Measurements from ENCODE around the gene FOXK1.
"Not testable (repeated sequence)": the region's sequence is repeated elsewhere in the genome, so short reads cannot be mapped to it uniquely, and the experiment has no call there.

The FOXK1 gene

DNA sequence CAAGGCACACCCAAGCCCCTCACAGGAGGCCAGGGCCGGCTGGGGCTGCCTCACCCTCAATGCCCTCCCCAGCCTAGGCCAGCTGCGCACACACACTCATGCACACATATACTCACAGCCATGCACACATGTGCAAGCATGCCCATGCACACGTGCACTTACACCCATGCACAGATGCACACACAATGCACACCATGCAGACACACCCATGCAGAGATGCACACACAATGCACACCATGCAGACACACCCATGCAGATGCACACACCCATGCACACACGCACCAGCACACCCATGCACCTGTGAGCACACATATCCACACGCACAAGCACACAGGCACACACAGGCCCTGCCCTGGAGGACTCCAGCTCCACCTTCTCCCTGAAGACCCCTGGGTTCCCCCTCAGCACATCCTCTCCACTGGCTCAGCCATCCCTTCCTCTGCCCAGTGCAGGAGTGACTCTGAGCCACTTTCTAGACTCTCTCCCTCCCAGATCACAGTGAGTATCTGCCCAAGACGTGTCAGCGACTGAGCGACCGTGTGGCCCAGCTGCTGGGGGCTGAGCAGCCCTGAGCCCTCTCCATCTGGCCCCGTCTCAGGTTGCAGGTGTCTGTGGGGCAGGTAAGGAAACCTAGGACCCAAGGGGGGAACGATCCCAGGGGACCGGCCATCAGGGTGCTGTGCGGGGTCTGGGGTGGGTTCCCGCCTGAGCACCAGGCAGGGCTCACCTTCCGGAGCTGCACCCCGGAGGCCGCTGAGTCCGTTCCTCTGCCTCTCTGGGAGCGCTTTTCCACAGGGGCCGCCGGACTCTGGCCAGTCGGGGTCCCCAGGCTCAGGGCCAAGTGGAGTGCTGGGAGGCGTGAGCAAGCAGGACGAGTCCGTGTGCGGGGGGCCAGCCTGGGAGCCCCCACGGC is 119.1 kb downstream of the FOXK1 start:
- DNase-seq (ENCODE audit: low spot score): no peak

DNA sequence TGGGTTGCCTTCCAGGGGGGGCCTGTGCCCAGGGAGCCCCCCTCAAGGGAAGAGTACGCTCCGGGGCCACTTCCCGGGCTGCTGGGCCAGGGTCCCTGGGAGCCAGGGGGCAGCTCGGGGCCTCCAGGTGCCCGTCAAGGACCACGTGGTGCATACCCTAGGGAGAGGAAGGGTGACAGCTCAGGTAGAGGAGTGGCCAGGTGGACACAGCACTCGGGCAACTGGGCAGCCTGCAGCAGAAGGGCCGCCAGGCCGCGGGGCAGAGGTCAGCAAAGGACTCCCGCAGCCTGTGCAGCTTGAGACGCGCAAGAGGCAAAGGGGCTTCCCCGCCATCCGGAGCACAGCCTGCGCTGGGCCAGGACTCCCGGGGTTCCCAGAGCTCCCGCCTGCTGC is 119.7 kb downstream of the FOXK1 start:
- DNase-seq (ENCODE audit: low spot score): no peak

DNA sequence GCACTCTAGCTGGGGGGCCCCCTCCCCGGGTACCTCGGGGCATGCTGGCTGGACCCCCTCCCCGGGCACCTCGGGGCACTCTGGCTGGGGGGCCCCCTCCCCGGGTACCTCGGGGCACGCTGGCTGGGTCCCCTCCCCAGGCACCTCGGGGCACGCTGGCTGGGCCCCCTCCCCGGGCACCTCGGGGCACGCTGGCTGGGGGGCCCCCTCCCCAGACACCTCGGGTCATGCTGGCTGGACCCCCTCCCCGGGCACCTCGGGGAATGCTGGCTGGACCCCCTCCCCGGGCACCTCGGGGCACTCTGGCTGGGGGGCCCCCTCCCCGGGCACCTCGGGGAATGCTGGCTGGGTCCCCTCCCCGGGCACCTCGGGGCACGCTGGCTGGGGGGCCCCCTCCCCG is 120.5 kb downstream of the FOXK1 start:
- not testable (repeated sequence) for DNase-seq (ENCODE audit: low spot score)

DNA sequence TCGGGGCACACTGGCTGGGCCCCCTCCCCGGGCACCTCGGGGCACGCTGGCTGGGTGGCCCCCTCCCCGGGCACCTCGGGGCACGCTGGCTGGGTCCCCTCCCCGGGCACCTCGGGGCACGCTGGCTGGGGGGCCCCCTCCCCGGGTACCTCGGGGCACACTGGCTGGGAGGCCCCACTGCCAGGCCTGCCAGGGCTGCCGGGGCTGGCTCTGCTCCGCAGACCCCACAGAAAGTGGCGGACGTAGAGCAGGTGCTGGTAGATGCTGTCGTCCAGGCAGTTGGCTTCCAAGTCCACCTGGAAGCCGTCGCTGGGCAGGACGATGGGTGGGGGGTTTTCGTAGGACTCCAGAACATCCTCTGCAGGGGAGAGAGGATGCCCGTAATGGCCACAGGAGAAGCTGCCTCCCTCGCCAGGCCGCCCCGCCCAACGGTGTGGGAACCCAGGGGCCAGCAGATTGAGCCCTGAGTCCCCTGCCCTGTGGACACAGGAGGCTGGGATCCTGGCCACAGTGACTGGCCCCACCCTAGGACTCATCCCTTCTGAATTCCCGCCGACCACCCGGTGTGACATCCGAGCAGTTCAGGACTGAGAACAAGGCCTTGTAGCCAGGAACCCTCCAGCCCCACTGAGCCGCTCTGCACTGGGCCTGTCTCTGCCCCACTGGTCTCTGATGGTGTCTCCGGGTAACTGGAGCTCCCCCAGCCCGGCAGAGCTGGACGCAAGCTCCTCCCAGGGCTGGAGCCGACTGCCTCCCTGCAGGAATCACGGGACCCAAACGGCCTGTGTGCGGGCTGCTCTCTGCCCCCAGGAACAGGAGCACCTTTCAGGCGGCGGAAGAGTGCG is 121.5 kb downstream of the FOXK1 start:
- DNase-seq (ENCODE audit: low spot score): no peak

DNA sequence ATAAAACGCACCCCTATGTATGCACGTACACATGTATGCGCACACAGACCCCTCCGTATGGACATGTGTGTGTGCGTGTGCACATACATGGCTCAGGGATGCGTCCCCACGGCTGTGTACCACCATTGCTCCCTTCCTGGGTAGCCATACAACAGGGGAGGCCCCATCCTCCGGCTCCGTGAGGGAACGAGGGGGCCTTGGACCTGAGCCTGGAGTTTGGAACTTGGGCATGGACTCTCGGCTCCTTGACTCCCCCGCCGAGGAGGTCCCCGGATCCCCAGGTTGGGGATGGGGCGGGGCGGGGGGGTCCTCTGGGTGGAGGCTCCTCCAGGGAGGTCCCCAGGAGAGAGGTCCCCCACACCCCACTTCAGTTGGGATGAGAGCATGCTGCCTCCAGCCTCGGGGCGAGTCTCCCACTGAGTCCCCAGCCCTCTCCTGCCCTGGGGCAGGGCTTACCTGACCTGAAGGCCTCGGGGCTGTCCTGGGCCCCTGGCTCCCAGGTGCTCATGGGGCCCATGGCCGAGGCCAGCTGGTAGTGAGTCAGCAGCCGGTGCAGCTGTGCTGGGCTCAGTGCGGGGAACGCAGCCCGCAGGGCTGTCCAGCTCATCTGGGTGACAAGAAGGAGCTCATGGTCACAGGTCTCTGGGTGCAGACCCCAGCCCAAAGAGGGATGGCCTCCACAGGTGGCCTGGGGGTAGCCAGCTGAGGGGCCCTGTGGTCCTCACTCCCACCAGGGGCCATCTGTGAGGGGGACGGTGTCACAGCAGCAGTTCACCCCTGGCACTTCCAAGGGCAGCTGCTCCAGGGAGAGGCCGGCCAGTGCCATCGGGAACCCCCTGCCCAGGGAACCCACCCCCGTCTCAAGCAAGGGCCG is 123.3 kb downstream of the FOXK1 start:
- DNase-seq (ENCODE audit: low spot score): no peak

DNA sequence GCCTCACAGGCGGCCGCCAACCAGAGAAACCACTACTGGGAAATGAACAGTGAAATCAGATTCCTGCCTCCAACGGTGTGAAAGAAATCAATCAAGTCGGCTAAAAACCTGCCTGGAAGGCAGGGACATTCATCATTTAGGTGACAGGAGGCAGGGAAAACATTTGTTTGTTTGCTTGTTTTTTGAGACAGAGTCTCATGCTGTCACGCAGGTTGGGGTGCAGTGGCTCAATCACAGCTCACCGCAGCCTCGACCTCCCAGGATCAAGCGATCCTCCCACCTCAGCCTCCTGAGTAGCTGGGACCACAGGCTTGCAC is 123.8 kb downstream of the FOXK1 start:
- DNase-seq (ENCODE audit: low spot score): no peak

DNA sequence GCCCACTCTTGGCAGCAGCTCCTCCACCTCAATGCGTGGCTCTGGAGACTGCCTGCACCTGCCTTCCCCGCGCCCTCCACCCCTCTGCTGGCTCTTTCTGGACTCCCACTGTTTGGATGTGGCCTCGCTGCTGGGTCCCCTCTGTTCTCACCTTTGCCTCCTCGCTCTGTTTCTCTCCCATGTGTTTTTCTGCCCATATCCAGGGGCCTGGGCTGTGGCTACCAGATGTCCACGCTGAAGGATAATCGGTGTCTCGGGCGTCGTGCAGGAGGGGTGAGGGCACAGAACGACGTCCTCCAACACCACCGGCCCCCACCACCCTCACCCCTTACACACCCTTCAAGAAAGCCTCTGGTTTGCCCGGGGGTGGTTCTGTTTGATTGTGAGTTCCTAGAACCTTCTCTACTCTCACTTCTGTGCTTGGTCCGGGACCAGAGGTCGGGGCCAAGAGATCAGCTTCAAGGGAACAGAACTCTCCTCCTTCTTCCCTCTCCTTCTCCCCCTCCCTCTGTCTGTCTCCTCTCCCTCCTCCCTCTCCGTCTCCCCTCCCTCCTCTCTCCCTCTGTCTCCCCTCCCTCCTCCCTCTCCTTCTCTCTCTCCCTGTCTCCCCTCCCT is 125.0 kb downstream of the FOXK1 start:
- no peak for DNase-seq (ENCODE audit: low spot score)

DNA sequence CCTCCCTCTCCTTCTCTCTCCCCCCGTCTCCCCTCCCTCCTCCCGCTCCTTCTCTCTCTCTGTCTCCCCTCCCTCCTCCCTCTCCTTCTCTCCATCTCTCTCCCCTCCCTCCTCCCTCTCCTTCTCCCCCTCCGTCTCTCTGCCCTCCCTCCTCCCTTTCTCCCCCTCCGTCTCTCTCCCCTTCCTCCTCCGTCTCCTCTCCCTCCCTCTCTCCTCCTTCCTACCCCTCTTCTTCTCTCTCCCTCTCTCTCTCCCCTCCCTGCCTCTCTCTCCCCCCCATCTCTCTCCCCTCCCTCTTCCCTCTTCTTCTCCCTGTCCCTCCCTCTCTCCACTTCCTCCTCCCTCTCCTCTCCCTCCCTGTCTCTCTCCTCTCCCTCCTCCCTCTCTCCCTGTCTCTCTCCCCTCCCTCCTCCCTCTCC is 125.5 kb downstream of the FOXK1 start:
- DNase-seq (ENCODE audit: low spot score): no peak

DNA sequence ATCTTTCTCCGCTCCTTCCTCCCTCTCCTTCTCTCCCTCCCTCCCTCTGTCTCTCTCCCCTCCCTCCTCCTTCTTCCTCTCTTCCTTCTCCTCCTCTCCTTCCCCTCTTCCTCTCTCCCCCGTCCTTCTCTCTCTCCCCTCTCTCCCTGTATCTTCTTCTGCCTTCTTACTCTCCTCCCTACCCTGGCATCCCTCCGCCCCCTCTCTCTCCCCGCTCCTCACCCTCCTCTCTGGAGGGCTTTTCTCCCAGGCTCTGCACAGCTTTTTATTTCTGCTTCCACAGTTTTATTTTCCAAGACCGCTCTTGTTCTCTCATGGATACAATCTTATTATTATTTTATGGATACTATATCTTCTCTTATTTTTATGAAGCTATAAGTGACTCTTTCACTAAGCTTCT is 125.9 kb downstream of the FOXK1 start:
- DNase-seq (ENCODE audit: low spot score): no peak

DNA sequence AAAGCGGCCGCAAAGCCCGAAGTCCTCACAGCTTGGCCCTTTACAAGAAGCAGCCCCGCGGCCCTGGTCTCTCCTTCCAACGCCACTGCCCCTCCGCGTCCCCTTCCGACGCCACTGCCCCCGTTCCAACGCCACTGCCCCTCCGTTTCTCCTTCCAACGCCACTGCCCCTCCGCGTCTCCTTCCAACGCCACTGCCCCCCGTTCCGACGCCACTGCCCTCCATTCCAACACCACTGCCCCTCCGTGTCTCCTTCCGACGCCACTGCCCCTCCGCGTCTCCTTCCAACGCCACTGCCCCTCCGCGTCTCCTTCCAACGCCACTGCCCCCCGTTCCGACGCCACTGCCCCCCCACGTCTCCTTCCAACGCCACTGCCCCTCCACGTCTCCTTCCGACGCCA is 126.5 kb downstream of the FOXK1 start:
- DNase-seq (ENCODE audit: low spot score): no peak

DNA sequence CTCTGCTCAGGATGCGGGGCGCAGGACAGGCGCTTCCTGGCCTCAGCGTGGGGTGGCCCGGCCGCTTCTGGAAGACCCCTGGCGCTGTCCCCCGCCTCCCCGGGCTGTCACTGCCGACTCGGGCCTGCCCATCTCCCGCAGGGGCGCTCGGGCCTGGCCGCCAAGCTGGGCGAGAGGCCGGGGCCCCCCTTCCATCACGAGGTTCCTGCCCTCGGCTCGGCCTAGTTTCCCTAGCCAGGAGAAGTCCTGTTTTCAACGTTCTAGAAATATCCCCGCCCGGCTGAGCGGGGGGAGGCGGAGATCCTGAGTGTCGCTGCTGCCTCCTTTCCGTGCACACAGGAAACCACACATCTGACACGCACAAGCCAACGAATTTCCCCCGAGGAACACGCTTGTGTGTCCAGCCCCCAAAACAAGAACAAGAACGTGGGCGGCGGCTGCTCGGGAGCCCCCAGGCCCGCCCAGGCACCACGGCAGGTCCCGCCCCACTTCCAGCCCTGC is 127.0 kb downstream of the FOXK1 start:
- peak; percentile 79 for DNase-seq (ENCODE audit: low spot score)

DNA sequence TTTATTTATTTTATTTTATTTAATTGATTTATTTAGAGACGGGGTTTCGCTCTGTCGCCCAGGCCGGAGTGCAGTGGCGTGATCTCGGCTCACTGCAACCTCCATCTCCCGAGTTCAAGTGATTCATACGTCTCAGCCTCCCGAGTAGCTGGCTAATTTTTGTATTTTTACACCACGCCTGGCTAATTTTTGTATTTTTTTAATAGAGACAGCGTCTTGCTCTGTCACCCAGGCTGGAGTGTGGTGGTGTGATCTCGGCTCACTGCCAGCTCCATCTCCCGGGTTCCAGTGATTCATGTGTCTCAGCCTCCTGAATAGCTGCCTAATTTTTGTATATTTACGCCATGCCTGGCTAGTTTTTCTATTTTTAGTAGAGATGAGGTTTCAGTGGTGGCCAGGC is 127.6 kb downstream of the FOXK1 start:
- no peak for DNase-seq (ENCODE audit: low spot score)

DNA sequence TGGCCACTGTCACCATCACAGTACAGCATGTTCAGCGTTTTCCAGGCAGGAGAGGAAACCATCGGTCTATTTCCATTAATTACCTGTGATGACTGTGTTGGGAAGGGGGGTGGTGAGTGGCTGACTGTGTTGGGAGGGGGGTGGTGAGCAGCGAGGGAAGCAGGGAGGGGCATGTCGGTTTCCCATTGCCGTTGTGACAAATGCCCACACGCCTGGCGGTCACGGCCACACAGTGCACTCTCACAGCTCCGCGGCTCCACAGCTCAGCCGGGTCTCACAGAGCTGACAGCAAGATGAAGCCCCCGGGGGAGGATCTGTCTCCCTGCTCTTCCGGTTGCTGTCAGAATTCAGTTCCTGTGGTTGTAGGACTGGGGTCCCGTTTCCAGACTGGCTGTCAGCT is 132.3 kb downstream of the FOXK1 start:
- DNase-seq (ENCODE audit: low spot score): no peak

DNA sequence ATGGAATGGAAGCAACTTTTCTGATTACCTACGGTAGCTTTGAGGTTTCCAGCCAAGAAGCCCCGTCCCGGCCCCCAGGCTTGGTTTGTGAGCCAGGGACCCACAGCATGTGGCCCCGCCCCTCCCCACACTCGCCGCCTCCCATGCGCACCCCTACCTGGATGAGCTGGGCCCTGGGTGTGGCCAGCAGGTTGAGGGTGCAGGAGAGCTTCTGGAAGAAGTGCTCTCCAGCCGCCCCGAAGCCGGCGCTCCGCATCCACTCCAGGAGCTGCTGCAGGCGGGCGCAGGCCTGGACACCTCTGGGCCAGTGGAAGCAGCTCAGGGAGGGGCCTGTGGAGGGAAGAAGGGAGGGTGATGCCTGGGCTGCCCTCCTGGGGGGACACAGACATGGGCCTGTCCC is 133.0 kb downstream of the FOXK1 start:
- no peak for DNase-seq (ENCODE audit: low spot score)

DNA sequence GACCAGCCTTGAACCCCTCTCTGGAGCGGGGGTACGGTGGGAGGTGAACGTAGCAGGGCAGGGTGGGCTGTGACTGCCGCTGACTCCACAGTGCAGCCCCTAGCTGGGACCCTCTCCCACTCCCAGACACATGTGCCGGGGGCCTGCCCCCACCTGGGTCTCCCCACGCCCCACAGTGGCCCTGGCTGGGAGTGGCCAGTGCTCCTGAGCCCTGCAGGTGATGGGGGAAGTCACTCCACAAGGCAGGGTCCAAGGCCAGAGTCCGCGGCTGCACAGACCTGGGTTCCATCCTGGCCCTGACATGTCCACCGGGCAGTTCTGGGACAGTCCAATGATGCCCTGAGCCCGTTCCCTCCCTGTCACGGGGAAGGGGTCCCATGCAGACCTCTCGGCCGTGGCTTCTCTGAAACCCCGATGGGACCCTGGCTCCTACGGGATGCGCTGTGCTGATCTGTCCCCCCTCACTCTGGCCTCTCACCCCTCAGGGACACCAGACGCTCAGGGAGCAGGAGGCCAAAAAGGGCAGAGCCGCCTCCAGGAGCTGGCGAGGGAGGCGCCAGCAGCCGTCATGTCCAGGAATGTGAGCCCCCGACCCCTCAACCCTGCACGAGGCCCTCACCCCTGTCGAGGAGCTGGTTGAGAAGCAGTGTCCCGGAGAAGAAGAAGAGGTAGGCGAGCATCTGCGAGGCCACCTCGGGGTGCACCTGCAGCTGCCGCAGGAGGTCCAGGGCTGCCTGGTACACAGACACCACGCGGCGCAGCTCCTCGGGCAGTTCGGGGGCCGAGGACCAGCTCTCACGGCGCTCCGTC is 133.7 kb downstream of the FOXK1 start:
- DNase-seq (ENCODE audit: low spot score): no peak

DNA sequence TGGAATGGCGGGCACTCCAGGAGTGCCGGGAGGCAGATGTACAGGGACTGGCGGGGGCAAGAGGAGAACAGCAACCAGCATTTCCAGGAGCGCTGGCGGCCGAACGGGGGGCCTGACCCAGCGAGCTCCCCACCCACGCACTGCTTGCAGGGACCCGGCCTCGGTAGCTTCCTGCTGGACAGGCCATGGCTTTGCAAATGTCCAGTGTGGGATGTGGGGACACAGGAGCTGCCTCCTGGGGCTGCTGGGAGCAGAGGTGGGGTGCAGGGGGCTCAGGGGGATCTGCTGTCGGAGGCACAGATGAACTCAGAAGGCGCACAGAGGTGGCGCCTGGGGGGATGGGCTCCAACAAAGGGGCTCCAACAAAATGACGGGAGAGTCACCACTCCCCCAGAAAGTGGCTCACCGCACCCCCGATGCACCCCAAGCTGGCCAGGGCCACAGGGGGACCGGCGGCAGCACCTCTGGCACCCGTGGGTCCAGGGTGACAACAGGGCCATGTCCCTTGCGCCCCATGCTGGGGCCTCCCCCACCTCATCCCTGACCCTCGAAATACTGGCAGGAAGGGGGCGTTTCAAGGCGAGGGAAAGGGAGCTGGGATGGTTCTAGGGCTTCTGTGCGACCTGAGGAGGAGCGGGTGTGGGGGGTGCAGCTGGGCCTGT is 134.5 kb downstream of the FOXK1 start:
- no peak for DNase-seq (ENCODE audit: low spot score)

DNA sequence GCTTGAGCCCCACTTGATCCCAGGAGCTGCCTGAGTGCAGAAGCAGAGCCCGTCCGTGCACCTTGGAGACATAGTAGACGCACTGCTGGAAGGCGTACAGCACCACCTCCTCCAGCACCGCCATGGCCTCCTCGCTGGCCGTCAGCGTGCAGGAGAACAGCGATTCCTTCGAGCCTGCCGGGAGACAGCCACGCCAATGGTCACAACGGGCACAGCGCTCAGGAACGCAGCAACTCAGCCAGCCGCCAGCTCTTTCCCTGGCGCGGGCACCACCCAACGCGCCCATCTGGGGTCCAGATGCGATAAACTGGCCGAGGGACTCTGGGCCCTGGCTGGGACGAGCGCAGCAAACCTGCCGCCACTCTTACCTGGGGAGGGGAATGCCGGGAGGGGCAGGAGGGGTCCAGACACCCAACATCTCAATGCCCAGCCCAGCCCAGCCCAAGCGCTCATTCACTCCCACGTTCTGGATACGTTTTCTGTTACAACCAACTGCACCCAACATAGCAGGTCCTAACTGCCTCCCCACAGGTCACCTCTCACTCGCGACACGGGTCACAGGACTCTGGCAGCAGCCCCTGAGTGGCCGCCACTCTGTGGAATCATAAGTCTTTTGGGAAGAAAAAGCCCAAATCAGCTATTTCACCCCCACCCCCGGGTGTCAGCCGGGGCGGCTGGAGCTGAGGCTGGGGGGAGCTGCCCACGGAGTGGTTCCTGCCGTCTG is 135.2 kb downstream of the FOXK1 start:
- no peak for DNase-seq (ENCODE audit: low spot score)

DNA sequence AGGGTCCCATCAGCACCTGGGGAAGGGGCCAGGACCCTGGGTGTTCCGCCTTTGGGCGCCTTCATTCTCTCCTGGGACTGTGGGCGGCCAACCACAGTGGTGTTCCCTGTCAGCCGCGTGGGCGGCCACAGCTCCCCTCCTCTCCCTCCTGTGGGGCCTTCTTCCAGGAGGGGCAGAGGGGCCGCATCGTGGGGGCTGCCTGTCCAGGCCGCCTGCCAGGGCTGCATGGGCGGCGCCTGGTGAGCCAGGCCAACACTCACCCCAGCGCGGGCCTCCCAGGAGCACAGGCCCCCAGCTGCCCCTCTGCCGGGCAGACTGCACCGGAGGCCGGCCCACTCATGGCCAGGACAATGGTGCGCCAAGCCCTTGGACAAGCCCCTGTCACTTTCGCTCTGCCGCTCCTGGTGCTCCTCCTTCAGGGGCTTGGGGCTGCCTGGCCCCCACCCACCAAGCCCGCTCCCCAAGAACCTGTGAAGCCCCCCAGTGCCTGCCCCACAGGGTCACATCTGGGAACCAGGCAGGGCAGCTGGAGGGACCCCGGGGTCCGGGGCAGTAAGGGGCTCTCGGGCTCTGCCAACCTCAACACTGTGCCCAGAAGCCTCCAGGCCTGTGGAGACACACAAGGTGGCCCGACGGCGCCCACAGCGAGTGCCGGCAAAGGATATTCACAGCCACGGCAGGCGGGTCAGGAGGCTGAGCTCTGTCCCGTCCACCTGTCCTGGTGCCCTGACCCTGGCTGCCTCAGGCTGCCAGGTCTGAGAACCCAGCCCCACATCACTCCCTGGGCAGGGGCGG is 136.1 kb downstream of the FOXK1 start:
- no peak for DNase-seq (ENCODE audit: low spot score)
